H9 (cell line): ENCODE data around the gene TMCO4. TPM values are rescaled to one million over a fixed set of nuclear protein-coding genes. Genes with fewer than 3 reads are reported as not detected.

Experiments used
- DNase-seq: peaks from one replicate; pipeline ENCODE4 v3.0.0-alpha.2; 2017
- H2AFZ ChIP-seq: one replicate; pipeline ENCODE4 v1.6.1; 2013; ENCODE audit warnings: mild to moderate bottlenecking, low read length, control low read depth, moderate library complexity
- H2AK5ac ChIP-seq: 2 replicates; pipeline ENCODE4 v1.6.1; 2013; ENCODE audit warnings: low read length, control low read depth, mixed read lengths; ENCODE audit not compliant: insufficient read length
- H2BK120ac ChIP-seq: one replicate; pipeline ENCODE4 v1.6.1; 2013; ENCODE audit warnings: low read depth, mild to moderate bottlenecking, low read length, control low read depth, inconsistent platforms; ENCODE audit not compliant: poor library complexity, severe bottlenecking
- H2BK12ac ChIP-seq: 2 replicates; pipeline ENCODE4 v1.6.1; 2013; ENCODE audit warnings: low read length, control low read depth, mixed read lengths, low read depth; ENCODE audit not compliant: insufficient read length
- H2BK15ac ChIP-seq: 2 replicates; pipeline ENCODE4 v1.6.1; 2013; ENCODE audit warnings: low read depth, low read length, control low read depth
- H2BK20ac ChIP-seq: one replicate; pipeline ENCODE4 v1.6.1; 2013; ENCODE audit warnings: low read depth, mild to moderate bottlenecking, low read length, control low read depth, inconsistent platforms; ENCODE audit not compliant: poor library complexity, severe bottlenecking
- H2BK5ac ChIP-seq: 2 replicates; pipeline ENCODE4 v1.6.1; 2013; ENCODE audit warnings: low read length, control low read depth, mixed read lengths; ENCODE audit not compliant: insufficient read length
- H3K14ac ChIP-seq: 2 replicates; pipeline ENCODE4 v1.6.1; 2013; ENCODE audit warnings: low read length, control low read depth; ENCODE audit not compliant: insufficient read depth
- H3K18ac ChIP-seq: 2 replicates; pipeline ENCODE4 v1.6.1; 2013; ENCODE audit warnings: low read depth, mild to moderate bottlenecking, mixed read lengths, low read length, control low read depth; ENCODE audit not compliant: insufficient read length
- H3K23ac ChIP-seq: 2 replicates; pipeline ENCODE4 v1.6.1; 2013; ENCODE audit warnings: low read length, control low read depth, mixed read lengths, low read depth; ENCODE audit not compliant: insufficient read length
- H3K23me2 ChIP-seq: 2 replicates; pipeline ENCODE4 v1.6.1; 2013; ENCODE audit warnings: low read depth, mild to moderate bottlenecking, mixed read lengths, low read length, control low read depth; ENCODE audit not compliant: insufficient read length, poor library complexity, severe bottlenecking
- H3K27ac ChIP-seq: 2 replicates; pipeline ENCODE4 v1.5.1; 2013; ENCODE audit warnings: low read length, control low read depth, mixed read lengths, low read depth; ENCODE audit not compliant: insufficient read length
- H3K27me3 ChIP-seq: 2 replicates; pipeline ENCODE4 v1.6.1; 2013; ENCODE audit warnings: low read length, control low read depth, inconsistent platforms; ENCODE audit not compliant: insufficient read depth
- H3K4ac ChIP-seq: 2 replicates; pipeline ENCODE4 v1.6.1; 2013; ENCODE audit warnings: low read depth, mild to moderate bottlenecking, control low read depth, inconsistent platforms, low read length, moderate library complexity
- H3K4me1 ChIP-seq: 2 replicates; pipeline ENCODE4 v1.6.1; 2013; ENCODE audit warnings: low read length, control low read depth, inconsistent platforms; ENCODE audit not compliant: insufficient read depth
- H3K4me2 ChIP-seq: 2 replicates; pipeline ENCODE4 v1.6.1; 2013; ENCODE audit warnings: low read length, control low read depth, mixed read lengths; ENCODE audit not compliant: insufficient read length, insufficient read depth
- H3K56ac ChIP-seq: 2 replicates; pipeline ENCODE4 v1.6.1; 2013; ENCODE audit warnings: low read depth, mild to moderate bottlenecking, mixed read lengths, low read length, control low read depth; ENCODE audit not compliant: insufficient read length
- H3K79me1 ChIP-seq: 2 replicates; pipeline ENCODE4 v1.6.1; 2013; ENCODE audit warnings: low read depth, mild to moderate bottlenecking, moderate library complexity, low read length, control low read depth, inconsistent platforms; ENCODE audit not compliant: insufficient read depth, poor library complexity, severe bottlenecking
- H3K79me2 ChIP-seq: 2 replicates; pipeline ENCODE4 v1.6.1; 2013; ENCODE audit warnings: low read length, control low read depth, inconsistent platforms; ENCODE audit not compliant: insufficient read depth
- H3K9ac ChIP-seq: 2 replicates; pipeline ENCODE4 v1.6.1; 2013; ENCODE audit warnings: low read length, control low read depth, mixed read lengths; ENCODE audit not compliant: insufficient read length; ENCODE audit errors: extremely low read depth
- H3K9me3 ChIP-seq: one replicate; pipeline ENCODE4 v1.6.1; 2013; ENCODE audit warnings: low read depth, low read length, inconsistent platforms; ENCODE audit not compliant: control insufficient read depth
- H3T11ph ChIP-seq: one replicate; pipeline ENCODE4 v1.6.1; 2013; ENCODE audit warnings: mild to moderate bottlenecking, low read length, control low read depth, inconsistent platforms
- H4K20me1 ChIP-seq: one replicate; pipeline ENCODE4 v1.6.1; 2013; ENCODE audit not compliant: control insufficient read depth, insufficient read length, insufficient read depth
- H4K5ac ChIP-seq: 2 replicates; pipeline ENCODE4 v1.6.1; 2013; ENCODE audit warnings: low read depth, mild to moderate bottlenecking, mixed read lengths, low read length, control low read depth; ENCODE audit not compliant: insufficient read length
- H4K8ac ChIP-seq: replicated peaks from 2 replicates; pipeline ENCODE4 v1.6.1; 2013; ENCODE audit warnings: low read length, control low read depth, mixed read lengths, low read depth; ENCODE audit not compliant: insufficient read length
- H4K91ac ChIP-seq: 2 replicates; pipeline ENCODE4 v1.6.1; 2013; ENCODE audit warnings: low read depth, mild to moderate bottlenecking, moderate library complexity, mixed read lengths, low read length, control low read depth; ENCODE audit not compliant: insufficient read length
- H3K27ac Mint-ChIP-seq, 3 experiments: 2 replicates in 2 of 3; 3 replicates in 1 of 3; pipeline ENCODE4 v1.8.0; 2020 to 2021; ENCODE audit warnings: mixed read lengths in 3 of 3, mild to moderate bottlenecking in 1 of 3, moderate library complexity in 1 of 3
- H3K27me3 Mint-ChIP-seq: 2 replicates; pipeline ENCODE4 v1.8.0; 2021; ENCODE audit warnings: low read depth, mild to moderate bottlenecking, moderate library complexity, mixed read lengths
- H3K36me3 Mint-ChIP-seq, 3 experiments: 2 replicates in 2 of 3; 3 replicates in 1 of 3; pipeline ENCODE4 v1.8.0; 2020 to 2021; ENCODE audit warnings: low read depth in 3 of 3, mixed read lengths in 3 of 3; ENCODE audit not compliant: insufficient read depth in 1 of 3
- H3K4me1 Mint-ChIP-seq, 2 experiments: 2 replicates each; pipeline ENCODE4 v1.8.0; 2020; ENCODE audit warnings: mixed read lengths in 2 of 2
- H3K4me3 Mint-ChIP-seq, 2 experiments: 2 replicates in 1 of 2; 3 replicates in 1 of 2; pipeline ENCODE4 v1.8.0; 2020 to 2021; ENCODE audit warnings: mild to moderate bottlenecking in 2 of 2, mixed read lengths in 2 of 2, moderate library complexity in 1 of 2
- H3K9me3 Mint-ChIP-seq, 2 experiments: 2 replicates in 1 of 2; 3 replicates in 1 of 2; pipeline ENCODE4 v1.8.0; 2020; ENCODE audit warnings: mild to moderate bottlenecking in 2 of 2, mixed read lengths in 2 of 2, moderate library complexity in 1 of 2
- CTCF ChIP-seq: fragments of 200-600 bp; sonication (generic); conservative IDR thresholded peaks from 3 replicates; pipeline ENCODE4 v1.8.0; 2021; ENCODE audit warnings: antibody characterized with exemption, mild to moderate bottlenecking
- WGBS: extraction: QIAGEN DNeasy Blood & Tissue Kit; methylation state at CpG from one replicate; pipeline ENCODE4 v1.1.7; 2013; ENCODE audit warnings: missing lambda C conversion rate, low lambda C conversion rate, mixed read lengths; ENCODE audit not compliant: insufficient read length; ENCODE audit errors: extremely low coverage; 5-methylcytosine and 5-hydroxymethylcytosine counted together
- total RNA-seq: library from RNA; stranded (reverse); gene quantifications from 2 replicates; pipeline ENCODE4 v1.2.1, GENCODE V29; 2021

TMCO4 gene
- total RNA-seq, 1 experiment from 2014 or later, result 4.0 TPM

GRCh38 chr1:19672237-19672636 lies 127.5 kb downstream of the TMCO4 start:
- Histone ChIP-seq H3K4me1 (no peaks in the 10 kb centered on the region), H4K91ac (no peak overlapping the region), H3K56ac (no peak overlapping the region), H2BK5ac (no peak overlapping the region), H3K79me1 (no peaks in the 10 kb centered on the region), H3K27me3 (no peaks in the 10 kb centered on the region), H3K27ac (no peak overlapping the region), H2BK120ac (no peak overlapping the region), H3K4ac (no peak overlapping the region), H3K79me2 (no peaks in the 10 kb centered on the region), H4K20me1 (no peaks in the 10 kb centered on the region), H3K9ac (no peak overlapping the region), H3T11ph (no peak overlapping the region), H3K4me2 (no peak overlapping the region), H4K8ac (no peak overlapping the region), H4K5ac (no peak overlapping the region), H2BK15ac (no peak overlapping the region), H2AK5ac (no peak overlapping the region), H2BK20ac (no peak overlapping the region), H3K23me2 (no peaks in the 10 kb centered on the region), H3K9me3 (no peaks in the 10 kb centered on the region), H3K14ac (no peak overlapping the region), H2AFZ (no peak overlapping the region), H3K23ac (no peak overlapping the region), H3K18ac (no peak overlapping the region), H2BK12ac (no peak overlapping the region)
- 100% methylated on average over 3 of the region's 6 CpGs for WGBS
- DNase-seq, result no peak
- Mint-ChIP-seq H3K27ac (no peak overlapping the region; a peak in 1 of 7 replicates), H3K4me1 (peaks cover 3 to 13% of the 10 kb centered on the region in 2 experiments), H3K4me3 (no peak overlapping the region), H3K27me3 (peaks cover 84% of the 10 kb centered on the region), H3K36me3 (no peaks in the 10 kb centered on the region), H3K9me3 (no peaks in the 10 kb centered on the region)
- TF ChIP-seq CTCF, result no peak
